Measurements from ENCODE around the gene ALDH1A3.

ALDH1A3 gene

GRCh38 chr15:100859970-100860828 is 19.4 kb upstream of the ALDH1A3 start:
- DNase-seq (ENCODE audit: low read depth, low spot score), result no peak

GRCh38 chr15:100860829-100861510 is 18.7 kb upstream of the ALDH1A3 start:
- DNase-seq (ENCODE audit: low read depth, low spot score), result no peak

- DNase-seq (ENCODE audit: low read depth, low spot score), result no peak
Measured at GRCh38 chr15:100861511-100861991, 18.1 kb upstream of the ALDH1A3 start.

- DNase-seq (ENCODE audit: low read depth, low spot score), result no peak
Measured at GRCh38 chr15:100862162-100862561, 17.5 kb upstream of the ALDH1A3 start.

- no peak for DNase-seq (ENCODE audit: low read depth, low spot score)
Measured at GRCh38 chr15:100863075-100863795, 16.4 kb upstream of the ALDH1A3 start.

- no peak for DNase-seq (ENCODE audit: low read depth, low spot score)
Measured at GRCh38 chr15:100863796-100864267, 15.8 kb upstream of the ALDH1A3 start.

- DNase-seq (ENCODE audit: low read depth, low spot score), result no peak
Measured at GRCh38 chr15:100866386-100867330, 13.0 kb upstream of the ALDH1A3 start.

- no peak for DNase-seq (ENCODE audit: low read depth, low spot score)
Measured at GRCh38 chr15:100867433-100867832, 12.2 kb upstream of the ALDH1A3 start.

GRCh38 chr15:100869151-100869999 is 10.3 kb upstream of the ALDH1A3 start:
- DNase-seq (ENCODE audit: low read depth, low spot score), result no peak

GRCh38 chr15:100873029-100873677 is 6.5 kb upstream of the ALDH1A3 start:
- DNase-seq (ENCODE audit: low read depth, low spot score), result peak; percentile 12

GRCh38 chr15:100875495-100875894 is 4.1 kb upstream of the ALDH1A3 start:
- DNase-seq (ENCODE audit: low read depth, low spot score), result no peak

GRCh38 chr15:100875976-100876375 is 3.7 kb upstream of the ALDH1A3 start:
- no peak for DNase-seq (ENCODE audit: low read depth, low spot score)

- DNase-seq (ENCODE audit: low read depth, low spot score), result no peak
Measured at GRCh38 chr15:100877551-100877950, 2.1 kb upstream of the ALDH1A3 start.

- DNase-seq (ENCODE audit: low read depth, low spot score), result no peak
Measured at GRCh38 chr15:100878130-100878529, 1.5 kb upstream of the ALDH1A3 start.

GRCh38 chr15:100878648-100879047 is 983 bp upstream of the ALDH1A3 start:
- no peak for DNase-seq (ENCODE audit: low read depth, low spot score)

GRCh38 chr15:100879061-100879463 is 569 bp upstream of the ALDH1A3 start:
- no peak for DNase-seq (ENCODE audit: low read depth, low spot score)

GRCh38 chr15:100880139-100880896 is 687 bp downstream of the ALDH1A3 start:
- DNase-seq (ENCODE audit: low read depth, low spot score), result no peak

- no peak for DNase-seq (ENCODE audit: low read depth, low spot score)
Measured at GRCh38 chr15:100880897-100881242, 1.2 kb downstream of the ALDH1A3 start.

Measured in activated CD4-positive, CD25-positive, alpha-beta regulatory T cell treated with anti-CD3 and anti-CD28 coated beads, Interleukin-2, amount 50 U/mL, for 16 hours (primary cell).